IMR-90 (cell line): ENCODE measurements around the gene NHLRC2. TPM values are rescaled to one million over a fixed set of nuclear protein-coding genes. Genes with fewer than 3 reads are reported as not detected.

Experiments used
- ATAC-seq: fragments of 200-7000 bp; cut with Tn5 transposase; 2 replicates; pipeline ENCODE4 v1.9.1; 2020; ENCODE audit warnings: low read depth, mild to moderate bottlenecking, moderate library complexity
- BruUV-seq: library from RNA; stranded (reverse); fragments of 400-500 nt; replicated peaks from 2 replicates; lab custom pipeline; 2021; lab: Mats Ljungman, UMichigan
- CTCF ChIA-PET: fragments of 300-600 bp; formaldehyde crosslinking; extraction: SDS; loops from one replicate; lab custom pipeline; 2021; ENCODE audit warnings: antibody characterized with exemption; lab: Yijun Ruan, JAX
- POLR2A ChIA-PET: fragments of 300-600 bp; sonication (Branson Sonifier 250); formaldehyde crosslinking; loops from one replicate; lab custom pipeline; 2022; ENCODE audit warnings: antibody characterized with exemption; ENCODE audit not compliant: unreplicated experiment; lab: Charles Lee
- DNase-seq: peaks from one replicate; pipeline ENCODE4 v3.0.0; 2013
- H2AFZ ChIP-seq: replicated peaks from 2 replicates; pipeline ENCODE3; 2013; ENCODE audit warnings: low read length, mild to moderate bottlenecking; ENCODE audit not compliant: poor library complexity
- H2AK5ac ChIP-seq: 2 replicates; pipeline ENCODE4 v1.6.1; 2013; ENCODE audit warnings: low read depth, low read length, inconsistent platforms
- H2AK9ac ChIP-seq: replicated peaks from 2 replicates; pipeline ENCODE3; 2013; ENCODE audit warnings: mild to moderate bottlenecking, low read depth, low read length, moderate library complexity; ENCODE audit not compliant: poor library complexity
- H2BK120ac ChIP-seq: 2 replicates; pipeline ENCODE4 v1.6.1; 2013; ENCODE audit warnings: low read depth, low read length, inconsistent platforms
- H2BK15ac ChIP-seq: 3 replicates; pipeline ENCODE4 v1.6.1; 2013; ENCODE audit warnings: low read depth, low read length, inconsistent platforms
- H2BK20ac ChIP-seq: 2 replicates; pipeline ENCODE4 v1.6.1; 2013; ENCODE audit warnings: low read depth, mild to moderate bottlenecking, inconsistent platforms, low read length, moderate library complexity
- H2BK5ac ChIP-seq: 2 replicates; pipeline ENCODE4 v1.6.1; 2013; ENCODE audit warnings: mild to moderate bottlenecking, low read depth, low read length, inconsistent platforms; ENCODE audit not compliant: poor library complexity, severe bottlenecking
- H3K14ac ChIP-seq: replicated peaks from 2 replicates; pipeline ENCODE4 v1.6.1; 2013; ENCODE audit warnings: low read depth, low read length, inconsistent platforms
- H3K18ac ChIP-seq: 2 replicates; pipeline ENCODE4 v1.6.1; 2013; ENCODE audit warnings: low read depth, low read length, control low read depth
- H3K23ac ChIP-seq: 2 replicates; pipeline ENCODE4 v1.6.1; 2013; ENCODE audit warnings: low read depth, low read length, inconsistent platforms
- H3K27ac ChIP-seq: 2 replicates; pipeline ENCODE4 v1.5.1; 2013; ENCODE audit warnings: mild to moderate bottlenecking, control low read depth, low read length; ENCODE audit not compliant: insufficient read depth
- H3K27me3 ChIP-seq: 2 replicates; pipeline ENCODE4 v1.6.1; 2013; ENCODE audit warnings: low read length; ENCODE audit not compliant: control insufficient read depth, insufficient read depth
- H3K36me3 ChIP-seq: 2 replicates; pipeline ENCODE4 v1.6.1; 2013; ENCODE audit warnings: low read length, mixed read lengths; ENCODE audit not compliant: control insufficient read depth, insufficient read depth
- H3K4ac ChIP-seq: 2 replicates; pipeline ENCODE4 v1.6.1; 2013; ENCODE audit warnings: low read depth, low read length, inconsistent platforms
- H3K4me1 ChIP-seq: 2 replicates; pipeline ENCODE4 v1.6.1; 2013; ENCODE audit warnings: low read length, mixed read lengths; ENCODE audit not compliant: control insufficient read depth, insufficient read depth
- H3K4me2 ChIP-seq: 2 replicates; pipeline ENCODE4 v1.6.1; 2013; ENCODE audit warnings: low read depth, mild to moderate bottlenecking, control low read depth, low read length, moderate library complexity
- H3K4me3 ChIP-seq: 2 replicates; pipeline ENCODE4 v1.5.1; 2013; ENCODE audit warnings: low read depth, mild to moderate bottlenecking, control low read depth, low read length, moderate library complexity; ENCODE audit not compliant: insufficient read depth
- H3K56ac ChIP-seq: 2 replicates; pipeline ENCODE4 v1.6.1; 2013; ENCODE audit warnings: low read length, inconsistent platforms; ENCODE audit not compliant: insufficient read depth; ENCODE audit errors: extremely low read depth
- H3K79me1 ChIP-seq, 2 experiments: 2 replicates each; pipeline ENCODE4 v1.6.1; 2013; ENCODE audit warnings: low read length in 2 of 2, inconsistent platforms in 1 of 2, low read depth in 1 of 2
- H3K9ac ChIP-seq: 2 replicates; pipeline ENCODE4 v1.6.1; 2013; ENCODE audit warnings: low read depth, low read length, control low read depth
- H3K9me1 ChIP-seq: 2 replicates; pipeline ENCODE4 v1.6.1; 2013; ENCODE audit warnings: low read length, inconsistent platforms; ENCODE audit not compliant: insufficient read depth
- H3K9me3 ChIP-seq: 2 replicates; pipeline ENCODE4 v1.6.1; 2013; ENCODE audit warnings: low read length; ENCODE audit not compliant: control insufficient read depth, insufficient read depth
- H4K20me1 ChIP-seq: 2 replicates; pipeline ENCODE4 v1.6.1; 2013; ENCODE audit warnings: low read length, inconsistent platforms; ENCODE audit not compliant: insufficient read depth
- H4K5ac ChIP-seq: 2 replicates; pipeline ENCODE4 v1.6.1; 2013; ENCODE audit warnings: mild to moderate bottlenecking, low read depth, low read length, control low read depth
- H4K8ac ChIP-seq, 2 experiments: 2 replicates each; pipeline ENCODE4 v1.6.1; 2013; ENCODE audit warnings: low read depth in 2 of 2, low read length in 2 of 2, control low read depth in 1 of 2, inconsistent platforms in 1 of 2
- H4K91ac ChIP-seq: 2 replicates; pipeline ENCODE4 v1.6.1; 2013; ENCODE audit warnings: low read depth, low read length, inconsistent platforms; ENCODE audit not compliant: insufficient read depth
- BHLHE40 ChIP-seq: fragments of 150-350 bp; IDR thresholded peaks from 2 replicates; pipeline ENCODE4 v1.6.1; 2016; ENCODE audit warnings: mild to moderate bottlenecking, low read depth, low read length
- CEBPB ChIP-seq: IDR thresholded peaks from 2 replicates; pipeline ENCODE4 v1.6.1; 2012; ENCODE audit warnings: low read depth, low read length, improper control_type of control experiment
- CHD1 ChIP-seq: IDR thresholded peaks from 2 replicates; pipeline ENCODE4 v1.6.1; 2012; ENCODE audit warnings: low read depth, low read length, improper control_type of control experiment
- CTCF ChIP-seq: conservative IDR thresholded peaks from 2 replicates; pipeline ENCODE4 v1.5.1; 2012; ENCODE audit warnings: mild to moderate bottlenecking, low read depth, low read length, improper control_type of control experiment
- ELK1 ChIP-seq: fragments of 150-350 bp; IDR thresholded peaks from 2 replicates; pipeline ENCODE4 v1.6.1; 2016; ENCODE audit warnings: low read depth, mild to moderate bottlenecking, low read length, moderate library complexity, borderline replicate concordance
- FOS ChIP-seq: fragments of 150-350 bp; IDR thresholded peaks from 2 replicates; pipeline ENCODE4 v1.6.1; 2016; ENCODE audit warnings: low read depth, low read length
- MAFK ChIP-seq: IDR thresholded peaks from 2 replicates; pipeline ENCODE4 v1.6.1; 2012; ENCODE audit warnings: low read depth, low read length, improper control_type of control experiment
- MAZ ChIP-seq: IDR thresholded peaks from 2 replicates; pipeline ENCODE4 v1.6.1; 2012; ENCODE audit warnings: low read depth, mild to moderate bottlenecking, low read length, improper control_type of control experiment, moderate library complexity, borderline replicate concordance
- NFE2L2 ChIP-seq: fragments of 150-350 bp; IDR thresholded peaks from 2 replicates; pipeline ENCODE4 v1.6.1; 2016; ENCODE audit warnings: low read depth, mild to moderate bottlenecking, low read length
- POLR2A ChIP-seq: IDR thresholded peaks from 2 replicates; pipeline ENCODE4 v1.6.1; 2012; ENCODE audit warnings: mild to moderate bottlenecking, low read depth, low read length
- RCOR1 ChIP-seq: IDR thresholded peaks from 2 replicates; pipeline ENCODE4 v1.6.1; 2012; ENCODE audit warnings: mild to moderate bottlenecking, low read length, improper control_type of control experiment; ENCODE audit not compliant: insufficient replicate concordance
- RFX5 ChIP-seq: IDR thresholded peaks from 2 replicates; pipeline ENCODE4 v1.8.0; 2012; ENCODE audit warnings: low read depth, mild to moderate bottlenecking, low read length, moderate library complexity
- USF2 ChIP-seq: fragments of 150-350 bp; IDR thresholded peaks from 2 replicates; pipeline ENCODE4 v1.6.1; 2017; ENCODE audit warnings: mild to moderate bottlenecking, antibody characterized with exemption, low read length, low read depth
- WGBS, 2 experiments: methylation state at CpG; one replicate each; pipeline versions ENCODE4 v1.1.5 to v1.1.7; 2013; ENCODE audit warnings: missing lambda C conversion rate in 2 of 2; ENCODE audit not compliant: insufficient read length in 1 of 2; ENCODE audit errors: extremely low coverage in 2 of 2; 5-methylcytosine and 5-hydroxymethylcytosine counted together
- dilution Hi-C: fragments of 300-500 bp; cut with HindIII; formaldehyde crosslinking; loops from one replicate; pipeline ENCODE4 v1.14.3; 2018; ENCODE audit warnings: low sequenced_read_pairs; ENCODE audit not compliant: unreplicated experiment
- in situ Hi-C: fragments of 300-500 bp; cut with MboI; formaldehyde crosslinking; loops from 3 replicates; pipeline ENCODE4 v1.14.3; 2019; ENCODE audit warnings: low sequenced_read_pairs, inconsistent platforms, mixed read lengths
- intact Hi-C: fragments of 100-400 bp; cut with micrococcal nuclease; formaldehyde crosslinking; loops from 2 replicates; pipeline ENCODE4 v1.10.0; 2022
- polyA plus RNA-seq, 3 experiments: library from polyadenylated mRNA; depleted of rRNA; stranded (reverse); fragments of >200 nt; gene quantifications; 2 replicates each; pipeline ENCODE4 v1.2.3, GENCODE V29; 2012; ENCODE audit warnings: low replicate concordance in 1 of 3
- total RNA-seq: library from RNA; depleted of rRNA; stranded (reverse); fragments of >200 nt; gene quantifications from 2 replicates; pipeline ENCODE4 v1.2.3, GENCODE V29; 2012

The NHLRC2 gene
- total and polyA plus RNA-seq, 2 of the 4 experiments (the other 2 are of a cell fraction), result 3.0 to 11.8 TPM

- POLR2A ChIA-PET, result no interaction called here
- Histone ChIP-seq H4K91ac (peak overlapping the region; percentile 24; the same call in 1 of the 2 replicates), H2BK120ac (peak overlapping the region; percentile 1; the same call in 1 of the 2 replicates), H3K18ac (no peak overlapping the region), H3K79me1 (no peaks in the 10 kb centered on the region), H2AK9ac (peak overlapping the region; percentile 48), H3K36me3 (no peaks in the 10 kb centered on the region), H3K9ac (no peak overlapping the region), H2AK5ac (no peak overlapping the region), H4K5ac (no peak overlapping the region), H3K56ac (no peak overlapping the region), H3K14ac (no peak overlapping the region), H2BK15ac (no peak overlapping the region), H4K8ac (no peak overlapping the region), H3K9me1 (peaks cover 6% of the 10 kb centered on the region), H3K9me3 (no peaks in the 10 kb centered on the region), H4K20me1 (no peaks in the 10 kb centered on the region), H2AFZ (peak overlapping the region; percentile 81), H3K27ac (no peak overlapping the region), H3K27me3 (no peaks in the 10 kb centered on the region), H3K4me1 (peaks cover 6% of the 10 kb centered on the region), H2BK5ac (no peak overlapping the region), H3K4me3 (no peak overlapping the region), H3K4ac (peak overlapping the region; percentile 35; the same call in 1 of the 2 replicates), H3K23ac (no peak overlapping the region), H2BK20ac (no peak overlapping the region), H3K4me2 (no peak overlapping the region)
- intact Hi-C loops, result loop anchor here (10.0 kb wide), 1 partner anchor 317 kb away; no protein-coding TSS in a partner anchor
- DNase-seq (no peak), ATAC-seq (no peak)
- CTCF ChIA-PET, result no interaction called here
- BruUV-seq, result no TSS peak
- in situ Hi-C loops, result no loop called here
- dilution Hi-C loops, result no loop called here
- TF ChIP-seq CHD1, result no peak
- no peak for TF ChIP-seq ELK1
- TF ChIP-seq MAZ, result no peak
- TF ChIP-seq RCOR1, result no peak
- TF ChIP-seq BHLHE40, result no peak
- TF ChIP-seq CTCF, result no peak
- TF ChIP-seq USF2, result no peak
- TF ChIP-seq FOS, result no peak
- no peak for TF ChIP-seq CEBPB
- no peak for TF ChIP-seq POLR2A
- no peak for TF ChIP-seq MAFK
- no peak for TF ChIP-seq RFX5
- TF ChIP-seq NFE2L2, result no peak
- 80% methylated on average over 2 of the region's 12 CpGs; no CpG with 5 or more reads in 1 of the 2 experiments for WGBS, 2 experiments
Observed at GRCh38 chr10:113947184-113948041, 93.0 kb downstream of the NHLRC2 start.
